ENCODE data around the gene PSMC3.

The PSMC3 gene

GRCh38 chr11:47394322-47395222 lies 31.7 kb downstream of the PSMC3 start:
- Mint-ChIP-seq H3K4me1 (peaks cover 56% of the 10 kb centered on the region), H3K9me3 (no peaks in the 10 kb centered on the region)

GRCh38 chr11:47394050-47394321 lies 32.3 kb downstream of the PSMC3 start:
- H3K36me3 Mint-ChIP-seq = no peaks in the 10 kb centered on the region
- no peaks in the 10 kb centered on the region for H3K9me3 Mint-ChIP-seq
- ATAC-seq (no peak), DNase-seq (ENCODE audit: low spot score in 2 of 2) (no peak)
- peaks cover 59% of the 10 kb centered on the region for H3K4me1 Mint-ChIP-seq
- peak overlapping the region; percentile 95 for H3K27ac Mint-ChIP-seq
- H3K4me3 Mint-ChIP-seq = peak overlapping the region; percentile 51

More at GRCh38 chr11:47394322-47395222, 31.7 kb downstream of the PSMC3 start:
- ATAC-seq = peak; percentile 79
- DNase-seq (ENCODE audit: low spot score in 2 of 2) = peak in 1 of 2 donors; percentile 76
- Mint-ChIP-seq H3K4me3 (peak overlapping the region; percentile 51), H3K27ac (peak overlapping the region; percentile 95), H3K36me3 (no peaks in the 10 kb centered on the region)

GRCh38 chr11:47393163-47394049 lies 32.8 kb downstream of the PSMC3 start:
- H3K36me3 Mint-ChIP-seq = no peaks in the 10 kb centered on the region
- peak overlapping the region; percentile 51 for H3K4me3 Mint-ChIP-seq
- DNase-seq (ENCODE audit: low spot score in 2 of 2) = no peak

DNA sequence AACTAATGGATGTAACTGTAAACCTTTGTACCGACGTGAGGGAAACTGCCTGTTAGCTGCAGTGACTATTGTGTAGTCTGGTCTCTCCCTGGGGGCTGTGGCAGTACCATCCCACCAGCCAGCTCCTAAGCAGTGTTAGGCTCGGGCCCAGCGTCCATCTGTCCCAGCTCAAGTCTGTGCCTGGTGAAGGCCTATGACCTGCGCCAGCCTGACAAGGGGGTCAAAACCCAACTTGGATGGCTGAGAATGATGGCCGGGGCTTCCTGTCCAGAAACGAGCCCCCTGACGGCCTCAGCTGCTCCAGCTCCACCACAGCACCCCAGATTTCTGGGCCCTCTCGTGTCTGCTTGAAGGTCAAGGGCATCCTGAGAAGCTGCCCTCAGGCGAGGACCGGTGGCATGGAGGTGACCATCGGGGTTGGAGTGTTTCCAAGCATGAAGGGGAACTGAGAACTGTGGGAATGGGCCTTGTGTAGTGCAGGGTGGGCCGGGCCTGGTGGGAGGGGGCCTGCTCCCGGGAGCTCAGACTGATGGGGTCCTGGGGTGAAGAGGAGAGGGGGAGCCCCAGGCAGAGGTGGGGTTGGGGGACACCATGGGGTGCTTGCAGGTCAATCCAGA lies 33.6 kb downstream of the PSMC3 start:
- ATAC-seq (no peak), DNase-seq (ENCODE audit: low spot score in 2 of 2) (no peak)
- no peak overlapping the region for H3K27ac Mint-ChIP-seq
- no peaks in the 10 kb centered on the region for H3K9me3 Mint-ChIP-seq
- H3K4me1 Mint-ChIP-seq = peaks cover 66% of the 10 kb centered on the region
- H3K36me3 Mint-ChIP-seq = no peaks in the 10 kb centered on the region
- no peak overlapping the region for H3K4me3 Mint-ChIP-seq

More at GRCh38 chr11:47393163-47394049, 32.8 kb downstream of the PSMC3 start:
- no peaks in the 10 kb centered on the region for H3K9me3 Mint-ChIP-seq
- H3K4me1 Mint-ChIP-seq = peaks cover 65% of the 10 kb centered on the region
- no peak for ATAC-seq
- H3K27ac Mint-ChIP-seq = peak overlapping the region; percentile 95

DNA sequence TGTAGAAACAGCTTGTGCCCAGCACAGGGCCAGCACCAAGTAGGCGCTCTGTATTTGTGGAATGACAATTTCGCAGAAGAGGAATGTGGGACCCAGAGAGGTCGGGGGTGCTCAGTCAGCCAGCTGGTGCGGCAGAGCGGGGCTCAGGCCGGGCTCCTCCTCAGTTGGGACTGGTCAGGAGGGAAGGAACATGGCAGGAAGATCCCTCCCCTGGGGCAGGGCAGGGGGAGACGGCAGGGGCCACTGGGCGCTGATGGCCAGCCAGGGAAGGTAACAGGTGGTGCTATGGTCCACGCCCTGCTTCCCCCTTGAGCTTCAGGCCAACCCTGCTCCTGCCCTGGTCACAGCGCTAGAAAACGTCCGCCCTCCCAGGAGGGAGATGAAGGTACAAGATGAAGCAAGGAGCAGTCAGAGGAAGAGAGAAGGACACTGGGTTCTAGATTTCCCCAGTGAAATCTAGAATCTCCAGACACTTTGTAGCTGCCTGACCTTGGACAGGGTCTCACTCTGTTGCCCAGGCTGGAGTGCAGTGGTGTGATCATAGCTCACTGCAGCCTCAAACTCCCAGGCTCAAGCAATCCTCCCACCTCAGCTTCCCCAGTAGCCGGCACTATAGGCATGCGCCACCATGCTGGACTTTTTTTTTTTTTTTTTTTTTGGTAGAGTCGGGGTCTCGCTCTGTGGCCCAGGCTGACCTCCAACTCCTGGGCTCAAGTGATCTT lies 34.4 kb downstream of the PSMC3 start:
- Mint-ChIP-seq H3K4me1 (peaks cover 66% of the 10 kb centered on the region), H3K9me3 (no peaks in the 10 kb centered on the region), H3K36me3 (no peaks in the 10 kb centered on the region), H3K27ac (peak overlapping the region; percentile 74), H3K4me3 (no peak overlapping the region)
- no peak for ATAC-seq
- no peak for DNase-seq (ENCODE audit: low spot score in 2 of 2)

- H3K27ac Mint-ChIP-seq = peak overlapping the region; percentile 74
- no peaks in the 10 kb centered on the region for H3K9me3 Mint-ChIP-seq
- peaks cover 66% of the 10 kb centered on the region for H3K4me1 Mint-ChIP-seq
- H3K36me3 Mint-ChIP-seq = no peaks in the 10 kb centered on the region
- DNase-seq (ENCODE audit: low spot score in 2 of 2) (no peak), ATAC-seq (no peak)
- H3K4me3 Mint-ChIP-seq = no peak overlapping the region
Observed at GRCh38 chr11:47391077-47391583, 35.1 kb downstream of the PSMC3 start.

GRCh38 chr11:47390422-47390760 lies 35.8 kb downstream of the PSMC3 start:
- ATAC-seq (no peak), DNase-seq (ENCODE audit: low spot score in 2 of 2) (no peak)
- Mint-ChIP-seq H3K4me1 (peaks cover 59% of the 10 kb centered on the region), H3K4me3 (no peak overlapping the region), H3K36me3 (no peaks in the 10 kb centered on the region), H3K27ac (peak overlapping the region; percentile 74), H3K9me3 (no peaks in the 10 kb centered on the region)

GRCh38 chr11:47389577-47390421 lies 36.4 kb downstream of the PSMC3 start:
- Mint-ChIP-seq H3K27ac (peak overlapping the region; percentile 88), H3K4me3 (peak overlapping the region; percentile 25), H3K9me3 (no peaks in the 10 kb centered on the region), H3K36me3 (no peaks in the 10 kb centered on the region), H3K4me1 (peaks cover 56% of the 10 kb centered on the region)
- ATAC-seq (peak; percentile 49), DNase-seq (ENCODE audit: low spot score in 2 of 2) (no peak)

DNA sequence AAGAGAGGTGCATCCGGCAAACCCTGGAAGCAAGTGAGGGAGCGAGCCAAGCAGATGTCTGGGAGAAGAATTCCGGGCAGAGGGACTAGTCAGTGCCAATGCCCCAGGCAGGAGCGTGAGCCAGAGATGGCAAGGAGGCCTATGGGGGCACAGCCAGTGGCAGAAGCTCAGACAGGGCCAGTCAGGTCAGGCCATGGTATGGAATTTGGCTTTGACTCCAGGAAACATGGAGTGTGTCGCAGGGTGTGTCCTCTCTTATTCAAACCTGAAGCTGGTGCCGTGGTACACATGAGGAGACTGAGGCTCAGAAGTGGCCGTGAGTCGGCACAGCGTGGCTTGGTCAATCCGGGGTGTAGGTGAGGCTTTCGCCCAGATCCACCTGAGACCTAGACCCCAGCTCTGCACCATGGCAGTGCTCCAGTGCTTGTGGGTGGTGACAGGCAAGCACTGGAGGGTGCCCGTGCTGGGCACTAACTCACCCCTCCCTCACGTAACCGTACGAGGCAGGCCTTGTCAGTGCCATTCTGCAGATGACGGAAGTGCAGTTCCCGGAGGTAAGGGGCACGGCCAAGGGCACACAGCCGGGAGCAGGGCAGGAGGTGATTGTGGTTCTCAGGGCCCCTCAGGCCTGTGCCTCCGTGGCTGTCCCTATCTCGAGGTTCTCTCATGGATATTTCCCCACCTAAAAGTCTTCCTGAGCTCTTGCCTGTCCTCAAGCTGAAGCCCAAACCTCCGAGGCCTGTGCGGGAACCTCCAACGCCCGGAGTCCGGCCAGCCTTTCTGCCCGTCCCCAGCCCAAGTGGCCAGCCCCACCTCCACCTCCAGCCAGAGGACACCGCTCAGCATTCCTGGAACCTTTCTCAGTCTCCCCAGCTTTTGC lies 37.3 kb downstream of the PSMC3 start:
- Mint-ChIP-seq H3K4me1 (peaks cover 50% of the 10 kb centered on the region), H3K4me3 (peak overlapping the region; percentile 25), H3K36me3 (no peaks in the 10 kb centered on the region)

GRCh38 chr11:47387944-47388696 lies 38.1 kb downstream of the PSMC3 start:
- no peak for ATAC-seq
- Mint-ChIP-seq H3K9me3 (no peaks in the 10 kb centered on the region), H3K36me3 (no peaks in the 10 kb centered on the region), H3K4me1 (peaks cover 43% of the 10 kb centered on the region), H3K4me3 (no peak overlapping the region), H3K27ac (no peak overlapping the region)
- DNase-seq (ENCODE audit: low spot score in 2 of 2) = no peak

More for the DNA sequence above, 37.3 kb downstream of the PSMC3 start:
- peak overlapping the region; percentile 88 for H3K27ac Mint-ChIP-seq
- H3K9me3 Mint-ChIP-seq = no peaks in the 10 kb centered on the region
- no peak for DNase-seq (ENCODE audit: low spot score in 2 of 2)
- no peak for ATAC-seq

GRCh38 chr11:47384498-47384897 lies 41.7 kb downstream of the PSMC3 start:
- H3K27ac Mint-ChIP-seq = no peak overlapping the region
- DNase-seq (ENCODE audit: low spot score in 2 of 2) = no peak
- peaks cover 13% of the 10 kb centered on the region for H3K4me1 Mint-ChIP-seq
- H3K4me3 Mint-ChIP-seq = no peak overlapping the region
- H3K9me3 Mint-ChIP-seq = no peaks in the 10 kb centered on the region
- no peaks in the 10 kb centered on the region for H3K36me3 Mint-ChIP-seq
- ATAC-seq = no peak

DNA sequence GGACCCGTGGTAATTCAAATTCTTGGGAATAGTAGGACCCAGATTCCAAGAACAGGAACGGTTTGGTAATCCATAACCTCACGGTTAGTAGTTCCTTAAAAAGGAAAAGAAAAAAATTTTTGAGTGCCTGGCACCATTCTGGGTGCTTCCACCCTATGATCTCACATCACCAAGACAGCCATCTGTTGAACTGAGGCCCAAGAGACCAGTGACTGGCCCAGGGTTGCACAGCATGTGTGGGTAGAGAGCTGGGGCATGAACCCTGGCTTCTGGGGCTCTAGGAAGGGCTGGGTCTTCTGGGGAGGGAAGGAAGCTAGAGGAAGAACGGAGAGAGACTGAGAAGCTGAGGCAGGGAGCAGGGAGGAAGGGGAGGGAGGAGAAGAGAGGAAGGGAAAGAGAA lies 43.2 kb downstream of the PSMC3 start:
- Mint-ChIP-seq H3K9me3 (no peaks in the 10 kb centered on the region), H3K4me1 (no peaks in the 10 kb centered on the region), H3K4me3 (no peak overlapping the region), H3K27ac (no peak overlapping the region), H3K36me3 (no peaks in the 10 kb centered on the region)
- DNase-seq (ENCODE audit: low spot score in 2 of 2) = no peak
- no peak for ATAC-seq

DNA sequence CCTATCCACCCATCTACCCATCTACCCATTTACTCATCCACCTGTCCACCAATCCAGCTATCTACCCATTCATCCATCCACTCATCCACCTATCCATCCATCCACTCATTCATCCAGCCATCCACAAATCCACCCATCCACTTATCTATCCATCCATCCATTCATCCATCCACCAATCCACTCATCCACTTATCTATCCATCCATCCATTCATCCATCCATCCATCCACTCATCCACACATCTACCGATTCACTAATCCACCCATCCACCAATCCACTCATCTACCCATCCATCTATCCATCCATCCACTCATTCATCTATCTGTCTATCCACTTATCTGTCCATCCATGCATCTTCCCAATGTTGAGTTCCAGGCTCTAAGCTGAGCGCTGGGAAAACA lies 46.2 kb downstream of the PSMC3 start:
- H3K9me3 Mint-ChIP-seq = no peaks in the 10 kb centered on the region
- no peaks in the 10 kb centered on the region for H3K36me3 Mint-ChIP-seq
- H3K4me1 Mint-ChIP-seq = peaks cover 7% of the 10 kb centered on the region
- H3K27ac Mint-ChIP-seq = no peak overlapping the region
- no peak overlapping the region for H3K4me3 Mint-ChIP-seq
- no peak for DNase-seq (ENCODE audit: low spot score in 2 of 2)
- ATAC-seq = no peak

Data from stimulated activated effector memory CD8-positive, alpha-beta T cell treated with anti-CD3 and anti-CD28 coated beads, Interleukin-12 subunit alpha, Interleukin-12 subunit beta, amount 100 ng/mL, for 72 hours (primary cell).